Measurements from ENCODE around the gene C1QTNF5. TPM values are rescaled to one million over a fixed set of nuclear protein-coding genes. Genes with fewer than 3 reads are reported as not detected.

C1QTNF5 gene
- total and polyA plus RNA-seq, 4 donors: 13.4 to 63.1 (median 40.9) TPM

DNA sequence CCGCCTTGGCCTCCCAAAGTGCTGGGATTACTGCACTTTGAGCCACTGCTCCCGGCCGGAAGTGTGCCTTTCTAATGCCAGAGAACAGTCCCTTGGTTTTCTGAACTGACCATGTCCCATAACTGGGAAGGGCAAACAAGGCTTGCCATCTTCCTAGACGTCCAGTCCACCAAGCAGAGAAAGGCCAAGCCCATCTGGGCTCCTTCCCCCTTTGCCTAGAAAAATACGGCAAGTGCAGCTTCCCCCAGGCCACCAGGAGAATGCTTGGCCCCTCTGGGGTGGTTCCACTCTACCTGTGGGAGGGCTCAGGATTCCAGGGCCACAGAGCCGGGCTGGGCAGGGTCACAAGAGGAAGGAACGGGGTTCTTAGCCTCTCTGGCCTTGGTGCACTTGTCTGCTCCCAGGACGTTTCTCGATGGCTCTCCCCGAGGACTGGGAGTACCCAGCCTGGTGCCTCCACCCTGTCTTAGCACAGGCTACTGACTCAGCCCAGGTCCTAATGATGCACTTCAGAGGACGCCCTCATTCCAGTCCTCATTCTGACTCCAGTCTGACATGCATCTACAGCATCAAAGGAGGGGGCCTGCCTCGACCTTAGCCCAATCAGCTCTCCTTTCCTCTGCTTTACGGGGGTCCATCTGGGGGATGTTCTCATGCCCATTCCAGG, 39.6 kb upstream of the C1QTNF5 start:
- WGBS (ENCODE audit: insufficient coverage): 71% methylated on average over 12 of the region's 13 CpGs
- H3K27me3 ChIP-seq (ENCODE audit: control insufficient read depth, insufficient read depth, low read length): peaks cover 2% of the 10 kb centered on the region

DNA sequence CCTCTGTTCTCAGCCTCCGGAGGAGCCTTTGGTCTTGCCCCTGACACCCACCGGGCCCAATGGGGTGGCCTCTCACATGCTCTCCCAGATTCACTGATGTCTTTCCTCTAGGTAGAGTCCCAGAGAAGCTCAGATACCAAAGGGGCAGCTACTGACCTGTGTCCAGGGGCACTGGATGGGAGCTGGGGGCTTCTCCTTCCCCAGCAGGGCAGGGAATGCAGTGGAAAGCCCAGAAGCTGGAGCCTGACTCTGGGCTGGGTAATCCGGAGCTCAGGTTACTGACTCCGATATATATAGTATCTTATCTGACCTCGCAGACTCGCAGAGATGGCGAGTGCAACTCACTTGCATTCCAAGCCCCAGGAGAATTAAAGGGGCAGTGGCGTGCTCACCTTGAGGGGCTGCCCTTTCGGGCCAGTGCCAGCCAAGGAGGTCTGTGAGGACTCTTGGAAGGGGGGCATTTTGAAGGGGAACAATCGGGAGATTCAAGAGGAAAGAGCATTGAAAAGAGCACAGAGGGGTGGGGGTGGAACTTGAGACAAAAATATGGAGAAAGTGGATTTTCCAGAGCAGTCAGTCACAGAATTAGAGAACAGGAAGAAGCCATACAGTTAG, 38.3 kb upstream of the C1QTNF5 start:
- Histone ChIP-seq H3K36me3 (ENCODE audit: control insufficient read depth, insufficient read depth, low read length) (no peaks in the 10 kb centered on the region), H3K9me3 (ENCODE audit: control insufficient read depth, insufficient read depth, low read length) (no peaks in the 10 kb centered on the region), H3K27me3 (ENCODE audit: control insufficient read depth, insufficient read depth, low read length) (peaks cover 2% of the 10 kb centered on the region), H3K4me1 (ENCODE audit: control insufficient read depth, insufficient read depth, low read length) (peaks cover 75% of the 10 kb centered on the region), H3K4me3 (ENCODE audit: low read depth, low read length) (no peak overlapping the region), H3K27ac (ENCODE audit: low read depth, low read length) (no peak overlapping the region)
- WGBS (ENCODE audit: insufficient coverage): 52% methylated on average over 10 of the region's 10 CpGs
- DNase-seq (ENCODE audit: low read depth in 4 of 6, low spot score in 6 of 6): no peak

More for the DNA sequence above, 39.6 kb upstream of the C1QTNF5 start:
- Histone ChIP-seq H3K4me1 (ENCODE audit: control insufficient read depth, insufficient read depth, low read length) (peaks cover 62% of the 10 kb centered on the region), H3K9me3 (ENCODE audit: control insufficient read depth, insufficient read depth, low read length) (no peaks in the 10 kb centered on the region), H3K4me3 (ENCODE audit: low read depth, low read length) (peak overlapping the region; percentile 70), H3K36me3 (ENCODE audit: control insufficient read depth, insufficient read depth, low read length) (no peaks in the 10 kb centered on the region), H3K27ac (ENCODE audit: low read depth, low read length) (no peak overlapping the region)
- DNase-seq (ENCODE audit: low read depth in 4 of 6, low spot score in 6 of 6): no peak

DNA sequence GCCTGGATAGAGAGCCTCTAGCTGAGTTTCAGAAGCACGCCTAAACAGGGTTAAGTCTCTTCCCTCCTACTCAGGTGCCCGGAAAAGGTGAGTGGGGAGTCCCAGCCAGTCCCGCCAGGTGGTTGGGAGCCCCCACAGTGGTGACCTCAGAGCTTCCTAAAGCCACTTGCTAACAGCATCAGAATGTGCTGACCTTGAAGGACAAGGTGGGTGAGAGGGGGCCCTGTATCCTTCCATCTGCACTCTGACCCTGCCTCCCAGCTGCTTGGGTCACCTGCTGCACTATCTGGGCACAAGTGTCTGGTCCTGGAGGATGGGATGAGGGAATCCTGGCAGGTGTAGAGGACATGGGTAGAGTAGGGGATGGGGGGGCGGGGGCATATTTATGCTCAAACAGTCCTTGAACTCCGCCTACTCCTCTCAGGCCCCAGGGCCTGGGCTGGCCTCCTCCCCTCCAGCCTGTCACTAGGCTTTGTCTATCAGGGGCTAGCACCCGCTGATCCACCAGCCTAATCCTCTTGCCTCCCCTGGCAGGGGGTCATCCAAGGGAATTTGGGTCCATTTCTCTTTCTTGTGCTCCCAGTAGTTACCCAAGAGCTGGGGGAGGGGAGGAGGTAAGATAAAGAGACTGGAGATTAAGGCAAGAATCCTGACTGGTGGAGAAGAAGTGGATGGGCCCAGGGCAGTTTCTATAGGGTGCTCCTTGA, 37.4 kb upstream of the C1QTNF5 start:
- Histone ChIP-seq H3K36me3 (ENCODE audit: control insufficient read depth, insufficient read depth, low read length) (peaks cover 3% of the 10 kb centered on the region), H3K27me3 (ENCODE audit: control insufficient read depth, insufficient read depth, low read length) (peaks cover 2% of the 10 kb centered on the region), H3K27ac (ENCODE audit: low read depth, low read length) (no peak overlapping the region), H3K4me1 (ENCODE audit: control insufficient read depth, insufficient read depth, low read length) (peaks cover 84% of the 10 kb centered on the region), H3K4me3 (ENCODE audit: low read depth, low read length) (no peak overlapping the region), H3K9me3 (ENCODE audit: control insufficient read depth, insufficient read depth, low read length) (no peaks in the 10 kb centered on the region)
- WGBS (ENCODE audit: insufficient coverage): 67% methylated on average over 2 of the region's 6 CpGs
- peak in 1 of 6 donors; percentile 1 for DNase-seq (ENCODE audit: low read depth in 4 of 6, low spot score in 6 of 6)

DNA sequence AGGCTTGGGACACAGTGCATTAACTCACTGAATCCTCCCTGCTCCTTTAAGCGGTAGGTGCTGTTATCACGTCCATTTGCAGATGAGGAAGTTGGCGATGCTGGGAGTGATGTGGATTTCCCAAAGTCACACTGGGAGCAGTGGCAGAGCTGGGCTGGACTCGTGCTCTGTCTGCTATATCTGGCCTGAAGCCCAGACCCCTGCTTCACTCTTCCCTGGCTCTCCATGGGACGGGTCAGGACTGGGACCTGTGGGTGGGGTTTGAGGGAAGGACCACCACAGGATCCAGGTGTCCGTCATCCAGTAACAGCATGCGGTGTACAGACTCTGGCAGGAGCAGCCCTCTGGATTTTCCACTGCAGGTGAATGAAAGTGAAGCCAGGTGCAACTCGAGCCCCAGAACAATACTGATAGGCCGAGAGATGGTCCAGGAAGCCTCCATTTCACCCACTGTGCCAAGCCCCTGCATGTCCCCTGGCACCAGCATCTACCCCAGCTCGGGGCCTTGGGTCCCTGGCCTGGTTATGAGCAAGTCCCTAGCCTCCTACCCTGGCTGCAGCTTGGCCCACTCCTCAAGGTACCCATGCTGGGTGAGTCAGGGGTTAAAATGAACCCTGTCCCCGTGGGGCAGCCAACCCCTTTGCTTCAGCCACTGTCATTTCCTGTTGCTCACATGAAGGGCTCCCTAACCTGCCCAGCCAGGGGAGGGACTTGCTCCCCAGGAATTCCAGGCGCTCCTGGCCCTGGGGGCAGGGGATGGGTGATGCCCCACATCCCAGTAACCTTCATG, 36.6 kb upstream of the C1QTNF5 start:
- Histone ChIP-seq H3K4me3 (ENCODE audit: low read depth, low read length) (no peak overlapping the region), H3K27me3 (ENCODE audit: control insufficient read depth, insufficient read depth, low read length) (peaks cover 2% of the 10 kb centered on the region), H3K9me3 (ENCODE audit: control insufficient read depth, insufficient read depth, low read length) (no peaks in the 10 kb centered on the region), H3K27ac (ENCODE audit: low read depth, low read length) (peak overlapping the region; percentile 99), H3K4me1 (ENCODE audit: control insufficient read depth, insufficient read depth, low read length) (peaks cover 92% of the 10 kb centered on the region), H3K36me3 (ENCODE audit: control insufficient read depth, insufficient read depth, low read length) (peaks cover 11% of the 10 kb centered on the region)
- WGBS (ENCODE audit: insufficient coverage): 51% methylated on average over 12 of the region's 12 CpGs
- DNase-seq (ENCODE audit: low read depth in 4 of 6, low spot score in 6 of 6): peak in 1 of 6 donors; percentile 25

DNA sequence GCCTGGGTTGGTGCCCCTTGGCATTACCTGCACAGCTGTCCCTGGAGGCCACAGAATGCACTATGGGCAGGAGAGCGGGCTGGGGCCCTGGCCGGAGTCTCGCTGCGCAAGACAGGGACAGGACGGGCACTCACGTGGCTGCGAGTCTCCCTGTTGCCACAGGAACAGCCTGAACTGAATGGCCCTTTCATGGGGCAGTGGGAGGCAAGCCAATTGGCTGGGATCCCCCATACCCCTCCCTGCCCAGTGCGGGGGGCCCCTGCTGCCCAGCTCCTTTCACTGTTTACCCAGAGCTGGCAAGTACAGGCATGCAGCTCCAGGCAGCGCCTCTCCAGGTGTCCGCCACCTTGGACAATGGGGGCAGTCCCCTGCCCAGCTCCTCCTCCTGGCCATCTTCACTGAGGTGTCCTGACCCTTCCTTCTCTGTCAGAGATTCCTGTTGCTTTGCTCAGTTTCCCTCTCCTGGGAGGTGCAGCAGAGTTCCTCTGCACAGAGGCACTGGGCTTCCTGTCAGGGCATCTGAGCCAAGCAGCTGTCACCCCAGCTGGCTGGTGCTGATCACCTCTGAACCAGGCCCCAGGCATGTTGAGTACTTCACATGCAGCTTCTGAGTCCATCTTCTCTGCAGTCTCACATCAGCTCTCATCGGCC, 35.6 kb upstream of the C1QTNF5 start:
- H3K4me1 ChIP-seq (ENCODE audit: control insufficient read depth, insufficient read depth, low read length): peaks cover 92% of the 10 kb centered on the region
- WGBS (ENCODE audit: insufficient coverage): 26% methylated on average over 11 of the region's 11 CpGs
- no peaks in the 10 kb centered on the region for H3K9me3 ChIP-seq (ENCODE audit: control insufficient read depth, insufficient read depth, low read length)
- H3K36me3 ChIP-seq (ENCODE audit: control insufficient read depth, insufficient read depth, low read length): peaks cover 14% of the 10 kb centered on the region
- DNase-seq (ENCODE audit: low read depth in 4 of 6, low spot score in 6 of 6): peak in 5 of 6 donors; percentile 69 to 93 (median 81)
- peaks cover 2% of the 10 kb centered on the region for H3K27me3 ChIP-seq (ENCODE audit: control insufficient read depth, insufficient read depth, low read length)
- peak overlapping the region; percentile 99 for H3K27ac ChIP-seq (ENCODE audit: low read depth, low read length)
- peak overlapping the region; percentile 43 for H3K4me3 ChIP-seq (ENCODE audit: low read depth, low read length)

DNA sequence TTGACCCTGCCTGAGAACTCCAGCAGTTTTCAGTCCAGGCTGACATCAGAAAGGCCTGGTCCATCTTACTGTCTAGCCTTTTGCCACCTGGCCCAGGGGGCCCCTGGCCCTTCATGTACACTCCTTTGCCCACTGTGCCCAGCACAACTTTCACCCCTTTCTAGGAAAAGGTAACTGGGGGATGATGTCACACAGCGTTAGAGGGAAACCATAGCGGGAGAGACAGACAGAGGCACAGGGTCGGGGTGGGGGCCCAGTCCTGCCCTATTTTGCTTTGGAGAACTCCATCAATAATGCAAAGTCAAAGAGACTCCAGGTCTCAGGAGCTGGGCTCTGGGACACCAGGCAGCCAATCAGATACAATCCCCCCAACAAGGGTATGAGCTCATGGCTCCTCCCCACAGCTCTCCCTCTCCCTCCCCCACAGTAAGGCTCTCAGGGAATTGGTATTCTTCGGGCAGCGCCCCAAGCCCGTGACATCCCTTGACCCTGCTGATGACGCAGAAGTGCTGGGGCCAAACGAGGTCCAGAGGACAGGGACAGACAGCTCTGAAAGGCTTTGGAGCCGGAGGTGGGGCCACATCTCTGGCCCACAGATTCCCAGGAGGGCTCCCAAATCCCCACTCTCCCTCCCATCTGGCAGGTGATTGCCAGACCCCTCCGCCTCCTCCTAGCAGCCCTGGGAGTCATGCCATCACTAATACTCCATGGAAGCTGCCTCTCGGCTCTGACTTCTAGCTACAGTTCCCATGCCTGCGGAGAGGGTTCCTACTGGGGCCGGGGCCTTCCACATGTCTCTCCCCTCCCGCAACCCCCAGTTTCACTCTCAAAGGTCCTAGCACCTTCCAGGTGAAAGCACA, 34.9 kb upstream of the C1QTNF5 start:
- Histone ChIP-seq H3K4me3 (ENCODE audit: low read depth, low read length) (peak overlapping the region; percentile 43), H3K27ac (ENCODE audit: low read depth, low read length) (peak overlapping the region; percentile 99), H3K36me3 (ENCODE audit: control insufficient read depth, insufficient read depth, low read length) (peaks cover 16% of the 10 kb centered on the region), H3K9me3 (ENCODE audit: control insufficient read depth, insufficient read depth, low read length) (no peaks in the 10 kb centered on the region), H3K27me3 (ENCODE audit: control insufficient read depth, insufficient read depth, low read length) (peaks cover 2% of the 10 kb centered on the region), H3K4me1 (ENCODE audit: control insufficient read depth, insufficient read depth, low read length) (peaks cover 92% of the 10 kb centered on the region)
- peak in 3 of 6 donors; percentile 64 to 88 (median 76) for DNase-seq (ENCODE audit: low read depth in 4 of 6, low spot score in 6 of 6)
- 11% methylated on average over 14 of the region's 14 CpGs for WGBS (ENCODE audit: insufficient coverage)

DNA sequence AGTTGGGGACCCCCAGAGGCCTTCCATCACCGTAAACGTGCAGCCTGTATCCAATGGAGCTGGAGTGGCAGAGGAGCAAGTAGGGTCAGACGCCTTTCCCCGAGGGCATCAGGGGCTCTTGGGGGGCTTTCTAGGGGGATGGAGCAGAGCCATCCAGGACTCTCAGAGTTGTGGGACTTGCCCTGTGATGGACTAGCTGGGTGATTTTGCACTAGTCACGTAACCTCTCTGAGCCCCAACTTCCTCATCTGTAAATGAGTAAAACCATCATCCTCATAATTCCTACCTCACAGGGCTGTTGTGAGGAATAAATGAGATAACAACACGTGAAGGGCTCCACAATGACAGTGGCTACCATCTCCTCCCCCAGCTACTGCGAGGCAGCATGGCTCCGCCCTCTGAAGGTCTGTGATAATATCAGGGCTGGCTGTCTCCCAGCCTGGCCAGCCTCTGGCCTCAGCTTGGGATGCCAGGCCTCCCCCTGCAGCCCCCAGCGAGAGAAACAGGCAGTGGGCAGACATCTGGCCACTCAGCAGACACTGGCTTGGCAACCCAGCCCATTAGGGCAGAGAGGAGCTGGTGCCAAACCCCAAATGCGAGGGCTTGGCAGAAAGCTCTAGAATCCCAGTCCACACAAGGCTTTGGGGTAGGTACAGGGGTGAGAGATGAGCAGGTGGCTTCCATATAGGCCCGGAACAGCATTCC, 34.1 kb upstream of the C1QTNF5 start:
- H3K4me3 ChIP-seq (ENCODE audit: low read depth, low read length): peak overlapping the region; percentile 43
- peak overlapping the region; percentile 99 for H3K27ac ChIP-seq (ENCODE audit: low read depth, low read length)
- 38% methylated on average over 10 of the region's 11 CpGs for WGBS (ENCODE audit: insufficient coverage)
- peaks cover 94% of the 10 kb centered on the region for H3K4me1 ChIP-seq (ENCODE audit: control insufficient read depth, insufficient read depth, low read length)
- DNase-seq (ENCODE audit: low read depth in 4 of 6, low spot score in 6 of 6): peak in 1 of 6 donors; percentile 69
- H3K27me3 ChIP-seq (ENCODE audit: control insufficient read depth, insufficient read depth, low read length): peaks cover 2% of the 10 kb centered on the region
- no peaks in the 10 kb centered on the region for H3K9me3 ChIP-seq (ENCODE audit: control insufficient read depth, insufficient read depth, low read length)
- H3K36me3 ChIP-seq (ENCODE audit: control insufficient read depth, insufficient read depth, low read length): peaks cover 16% of the 10 kb centered on the region

DNA sequence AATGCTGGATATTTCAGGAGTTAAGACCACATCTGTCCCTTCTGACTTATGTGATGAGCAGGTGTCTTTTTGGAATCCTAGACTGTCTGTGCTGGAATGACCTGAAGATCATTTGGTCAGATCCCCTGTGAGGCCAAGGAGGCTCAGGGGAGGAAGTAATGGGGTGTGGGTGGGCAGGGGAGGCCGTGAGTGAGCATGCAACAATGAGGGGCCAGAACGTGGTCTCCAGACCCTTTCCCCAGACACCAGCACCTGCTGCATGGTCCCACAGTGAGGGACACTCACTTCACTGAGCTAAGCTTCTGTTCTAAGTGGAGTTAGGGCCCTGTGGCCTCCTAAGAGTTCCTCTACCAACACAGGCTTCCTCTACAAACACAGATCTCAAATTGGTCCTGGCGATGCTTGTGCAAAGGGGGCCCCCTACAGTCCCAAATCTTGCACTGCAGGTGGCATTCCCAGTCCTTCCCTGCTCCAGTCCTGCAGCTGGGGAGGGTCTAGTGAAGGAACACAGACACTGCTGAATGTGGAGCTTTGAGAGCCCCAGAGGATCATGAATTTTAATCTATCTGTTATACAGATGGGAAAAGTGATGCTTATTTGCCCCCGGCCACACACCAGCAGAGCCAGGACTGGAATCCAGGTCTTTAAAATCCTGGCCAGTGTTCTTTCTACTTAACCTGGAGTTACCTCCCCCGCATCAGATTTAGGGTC, 33.4 kb upstream of the C1QTNF5 start:
- H3K27ac ChIP-seq (ENCODE audit: low read depth, low read length): peak overlapping the region; percentile 99
- 38% methylated on average over 4 of the region's 5 CpGs for WGBS (ENCODE audit: insufficient coverage)
- no peak overlapping the region for H3K4me3 ChIP-seq (ENCODE audit: low read depth, low read length)

More for the DNA sequence above, 33.4 kb upstream of the C1QTNF5 start:
- H3K36me3 ChIP-seq (ENCODE audit: control insufficient read depth, insufficient read depth, low read length): peaks cover 16% of the 10 kb centered on the region
- H3K4me1 ChIP-seq (ENCODE audit: control insufficient read depth, insufficient read depth, low read length): peaks cover 100% of the 10 kb centered on the region
- H3K9me3 ChIP-seq (ENCODE audit: control insufficient read depth, insufficient read depth, low read length): no peaks in the 10 kb centered on the region
- peak in 4 of 6 donors; percentile 65 to 92 (median 84) for DNase-seq (ENCODE audit: low read depth in 4 of 6, low spot score in 6 of 6)
- H3K27me3 ChIP-seq (ENCODE audit: control insufficient read depth, insufficient read depth, low read length): peaks cover 2% of the 10 kb centered on the region

Measured in spinal cord (tissue), 10 donors.